Astrocyte of the spinal cord (primary cell): ENCODE measurements around the gene STUM.
"Not testable (repeated sequence)": the region's sequence is repeated elsewhere in the genome, so short reads cannot be mapped to it uniquely, and the experiment has no call there.

Experiments
- DNase-seq: peaks from one replicate; pipeline ENCODE4 v3.0.0; 2011; ENCODE audit warnings: low read depth, low spot score
- H3K4me3 ChIP-seq: 2 replicates; pipeline ENCODE4 v1.5.1; 2011; ENCODE audit warnings: low read depth, mild to moderate bottlenecking, low read length, moderate library complexity
- CTCF ChIP-seq: IDR thresholded peaks from 2 replicates; pipeline ENCODE4 v1.5.1; 2012; ENCODE audit warnings: low read depth, mild to moderate bottlenecking, low read length, inconsistent platforms
- in situ Hi-C: cut with HindIII; loops from 2 replicates; pipeline ENCODE4 v1.10.0; 2017; ENCODE audit warnings: low sequenced_read_pairs

The STUM gene

GRCh38 chr1:226597616-226598454, 49.3 kb downstream of the STUM start:
- no peak overlapping the region for H3K4me3 ChIP-seq
- TF ChIP-seq CTCF = no peak
- DNase-seq = no peak
- in situ Hi-C loops = no loop called here

- DNase-seq = no peak
- TF ChIP-seq CTCF = no peak
- H3K4me3 ChIP-seq = no peak overlapping the region
- in situ Hi-C loops = no loop called here
Observed at GRCh38 chr1:226598455-226598849, 49.9 kb downstream of the STUM start.

- H3K4me3 ChIP-seq, DNase-seq, in situ Hi-C loops: not testable (repeated sequence)
Observed at GRCh38 chr1:226598955-226599354, 50.4 kb downstream of the STUM start.

GRCh38 chr1:226599636-226600238, 51.2 kb downstream of the STUM start:
- no peak for DNase-seq
- no peak for TF ChIP-seq CTCF
- H3K4me3 ChIP-seq = no peak overlapping the region
- in situ Hi-C loops = no loop called here

- no peak for DNase-seq
- in situ Hi-C loops = no loop called here
- TF ChIP-seq CTCF = no peak
- no peak overlapping the region for H3K4me3 ChIP-seq
Observed at GRCh38 chr1:226600254-226600653, 51.7 kb downstream of the STUM start.

GRCh38 chr1:226601456-226601855, 52.9 kb downstream of the STUM start:
- no peak for DNase-seq
- no peak overlapping the region for H3K4me3 ChIP-seq
- TF ChIP-seq CTCF = no peak
- in situ Hi-C loops = no loop called here
